HG03280 (cell line): Measurements from ENCODE around the gene TMEM134.
"Not testable (repeated sequence)": the region's sequence is repeated elsewhere in the genome, so short reads cannot be mapped to it uniquely, and the experiment has no call there.

Source experiments
- ATAC-seq: cut with Tn5 transposase; IDR thresholded peaks from one replicate; pipeline ENCODE4 v1.9.1; 2021; ENCODE audit warnings: mild to moderate bottlenecking, moderate library complexity; ENCODE audit not compliant: unreplicated experiment

Gene TMEM134

DNA sequence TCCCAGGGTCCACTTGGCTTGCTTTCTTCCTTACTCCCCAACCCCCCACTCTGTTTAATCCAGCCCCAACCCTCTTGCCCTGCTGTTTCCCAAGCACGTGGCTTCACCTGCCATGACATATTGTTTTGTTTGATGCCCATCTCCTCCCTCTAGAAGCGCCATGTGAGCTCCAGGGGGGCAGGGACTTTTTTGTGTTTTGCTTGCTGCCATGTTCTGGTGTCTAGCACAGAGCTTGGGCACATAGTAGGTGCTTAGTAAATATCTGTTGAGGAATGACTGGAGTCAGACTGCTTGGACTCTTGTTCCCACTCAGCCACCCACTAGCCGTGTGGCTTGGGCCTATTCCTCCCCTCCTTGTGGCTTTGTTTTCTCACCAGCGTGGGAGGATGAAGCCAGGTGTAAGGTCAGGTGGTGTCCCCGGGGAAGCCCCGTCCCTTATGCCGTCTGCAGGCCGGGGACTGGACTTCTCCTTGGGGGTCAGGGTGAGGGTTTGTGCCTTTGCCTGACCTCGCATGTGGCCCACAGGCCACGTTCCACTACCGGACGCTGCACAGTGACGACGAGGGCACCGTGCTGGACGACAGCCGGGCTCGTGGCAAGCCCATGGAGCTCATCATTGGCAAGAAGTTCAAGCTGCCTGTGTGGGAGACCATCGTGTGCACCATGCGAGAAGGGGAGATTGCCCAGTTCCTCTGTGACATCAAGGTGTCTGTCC, 17.6 kb upstream of the TMEM134 start:
- ATAC-seq, result peak; percentile 35

DNA sequence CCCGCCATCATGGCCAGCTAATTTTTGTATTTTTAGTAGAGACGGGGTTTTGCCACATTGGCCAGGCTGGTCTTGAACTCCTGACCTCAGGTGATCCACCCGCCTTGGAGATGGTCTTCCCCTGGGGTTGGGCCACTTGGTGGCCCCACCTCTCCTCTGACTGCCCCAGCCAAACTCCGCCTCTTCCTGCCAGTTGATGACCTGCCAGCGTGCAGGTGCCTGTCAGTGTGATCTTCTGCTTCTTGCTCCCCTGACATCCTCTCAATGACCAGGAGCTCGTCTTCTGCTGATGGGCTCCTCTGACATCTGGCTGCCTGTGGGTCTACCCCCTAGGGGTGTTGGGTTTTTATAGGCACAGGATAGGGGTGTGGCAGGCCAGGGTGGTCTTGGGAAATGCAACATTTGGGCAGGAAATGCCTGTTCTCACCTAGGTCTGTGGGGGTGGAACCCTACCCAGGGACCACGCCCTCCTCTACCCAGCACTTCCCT, 16.9 kb upstream of the TMEM134 start:
- not testable (repeated sequence) for ATAC-seq

DNA sequence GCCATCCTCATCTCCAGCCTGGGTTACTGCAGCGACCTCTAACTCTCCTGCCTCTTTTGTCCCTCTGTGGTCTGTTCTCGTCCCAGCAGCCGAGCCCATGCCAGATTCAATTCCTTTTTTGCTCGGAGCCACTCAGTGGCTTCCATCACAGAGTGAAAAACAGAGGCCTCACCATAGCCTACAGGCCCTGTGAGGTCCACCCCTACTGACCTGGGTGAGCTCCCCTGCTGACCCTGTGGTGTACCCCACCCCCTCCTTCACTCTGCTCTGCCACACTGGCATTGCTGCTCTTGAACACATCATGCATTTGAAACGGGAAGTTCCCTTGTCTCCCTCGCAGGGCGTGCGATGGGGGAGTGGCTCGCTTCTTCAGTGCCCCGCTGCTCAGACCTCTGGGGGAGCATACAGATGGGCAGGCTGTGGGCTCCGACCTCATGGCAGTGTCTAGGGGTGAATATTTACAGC, 15.8 kb upstream of the TMEM134 start:
- ATAC-seq, result no peak

DNA sequence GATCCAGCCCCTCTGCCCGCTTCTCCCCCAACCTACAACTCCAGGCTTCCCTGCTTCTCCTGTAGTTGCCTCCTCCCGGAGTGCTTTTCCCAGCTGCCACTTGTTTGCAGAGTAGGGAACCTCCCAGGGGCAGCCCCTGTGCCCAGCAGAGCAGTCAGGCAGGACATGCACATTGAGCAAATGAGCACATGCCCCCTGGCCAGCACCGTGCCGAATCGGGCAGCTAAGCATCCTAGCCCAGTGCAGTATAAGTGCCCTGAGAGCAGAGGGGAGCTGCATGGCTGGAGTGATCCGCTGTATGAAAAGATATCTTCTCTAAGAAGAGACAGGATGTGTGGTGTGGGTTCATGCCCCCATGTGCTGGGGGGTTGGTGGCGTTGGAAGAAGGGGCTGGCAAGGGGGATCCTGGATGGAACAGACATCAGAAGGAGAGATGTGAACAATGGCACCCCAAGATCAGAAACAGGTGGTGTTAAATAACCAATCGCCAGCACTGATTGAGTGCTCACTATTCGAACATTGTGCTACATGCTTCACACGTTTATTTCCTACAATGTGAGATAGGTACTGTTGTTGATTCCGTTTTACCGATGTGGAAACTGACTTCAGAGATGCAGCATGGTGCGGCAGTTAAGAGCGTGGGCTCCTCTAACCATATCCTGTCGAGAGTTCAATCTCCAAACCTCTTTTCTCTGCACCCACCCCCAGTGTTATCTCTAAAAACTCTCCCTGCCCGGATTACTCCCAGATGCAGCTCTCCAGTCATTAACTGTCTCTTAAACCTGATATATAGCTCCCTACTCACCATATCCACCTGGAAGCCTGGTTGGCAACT, 15.0 kb upstream of the TMEM134 start:
- no peak for ATAC-seq

DNA sequence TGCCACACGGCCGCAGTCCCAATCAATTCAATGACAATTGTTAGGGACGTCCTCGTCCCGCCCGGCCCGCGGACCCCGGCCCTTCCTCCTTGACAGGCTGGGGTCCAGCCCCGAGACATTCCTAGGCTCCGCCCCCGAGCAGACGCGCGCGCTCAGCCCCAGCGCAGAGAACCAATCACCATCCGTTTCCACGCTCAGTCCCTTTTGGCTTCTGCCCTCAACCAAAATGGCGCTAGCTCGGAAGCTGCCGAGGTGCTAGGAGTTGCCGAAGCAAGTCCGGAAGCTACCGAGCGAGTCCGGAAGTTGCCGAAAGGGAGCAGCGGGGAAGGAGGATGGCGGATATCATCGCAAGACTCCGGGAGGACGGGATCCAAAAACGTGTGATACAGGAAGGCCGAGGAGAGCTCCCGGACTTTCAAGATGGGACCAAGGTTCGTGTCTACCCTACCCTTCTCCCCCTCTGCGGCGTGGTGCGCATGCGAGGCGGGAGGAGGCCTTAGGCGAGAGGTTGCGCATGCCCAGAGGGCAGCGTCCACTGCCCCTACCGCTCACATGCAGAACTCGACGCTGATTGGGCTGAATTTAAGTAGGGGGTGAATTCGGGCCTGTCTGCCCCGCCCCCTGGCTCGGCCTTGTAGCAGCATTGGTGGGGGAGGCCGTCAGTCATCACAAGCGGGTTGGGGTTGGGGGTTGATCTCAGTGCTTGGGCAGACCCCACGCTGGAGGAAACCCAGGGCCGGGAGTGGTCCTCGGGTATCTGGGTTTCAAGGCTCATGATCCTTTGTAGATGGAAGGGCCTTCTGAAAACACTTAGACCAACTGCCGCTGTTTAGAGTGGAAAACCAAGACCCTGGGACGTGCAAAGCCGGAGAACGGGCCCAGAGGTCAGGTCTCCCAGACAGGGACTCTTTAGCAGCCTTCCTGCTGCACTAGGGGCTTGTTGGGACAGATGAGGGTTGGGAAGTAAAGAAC, 14.1 kb upstream of the TMEM134 start, which contains the start of gene AIP:
Gene AIP, plus strand, starts transcription at position 200 of the 972 bp plus-strand sequence. Its CDS starts 133 bp downstream, at position 333.
- peak; percentile 68 for ATAC-seq

DNA sequence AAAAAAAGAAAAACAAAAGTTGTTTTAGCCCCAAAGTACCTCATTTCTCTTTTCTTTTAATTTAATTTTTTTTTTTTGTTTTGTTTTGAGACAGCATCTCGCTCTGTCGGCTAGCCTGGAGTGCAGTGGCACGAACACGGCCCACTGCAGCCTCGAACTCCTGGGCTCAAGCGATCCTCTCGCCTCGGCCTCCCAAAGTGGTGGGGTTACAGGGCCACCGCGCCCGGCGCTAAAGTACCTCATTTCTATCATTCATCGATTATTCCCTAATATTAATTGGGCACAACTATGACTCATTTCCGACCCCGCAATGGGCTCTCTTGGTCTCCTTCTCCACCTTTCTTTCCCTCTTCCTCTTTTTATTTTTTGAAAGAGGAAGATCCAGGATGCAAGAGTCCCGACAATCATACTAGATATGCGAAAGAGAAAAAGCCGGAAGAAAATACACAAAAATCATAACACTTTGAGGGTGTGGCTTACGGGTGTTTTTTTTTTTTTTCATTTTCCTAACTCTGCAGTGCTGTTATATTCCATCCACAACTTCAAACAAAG, 13.3 kb upstream of the TMEM134 start:
- ATAC-seq, result no peak

DNA sequence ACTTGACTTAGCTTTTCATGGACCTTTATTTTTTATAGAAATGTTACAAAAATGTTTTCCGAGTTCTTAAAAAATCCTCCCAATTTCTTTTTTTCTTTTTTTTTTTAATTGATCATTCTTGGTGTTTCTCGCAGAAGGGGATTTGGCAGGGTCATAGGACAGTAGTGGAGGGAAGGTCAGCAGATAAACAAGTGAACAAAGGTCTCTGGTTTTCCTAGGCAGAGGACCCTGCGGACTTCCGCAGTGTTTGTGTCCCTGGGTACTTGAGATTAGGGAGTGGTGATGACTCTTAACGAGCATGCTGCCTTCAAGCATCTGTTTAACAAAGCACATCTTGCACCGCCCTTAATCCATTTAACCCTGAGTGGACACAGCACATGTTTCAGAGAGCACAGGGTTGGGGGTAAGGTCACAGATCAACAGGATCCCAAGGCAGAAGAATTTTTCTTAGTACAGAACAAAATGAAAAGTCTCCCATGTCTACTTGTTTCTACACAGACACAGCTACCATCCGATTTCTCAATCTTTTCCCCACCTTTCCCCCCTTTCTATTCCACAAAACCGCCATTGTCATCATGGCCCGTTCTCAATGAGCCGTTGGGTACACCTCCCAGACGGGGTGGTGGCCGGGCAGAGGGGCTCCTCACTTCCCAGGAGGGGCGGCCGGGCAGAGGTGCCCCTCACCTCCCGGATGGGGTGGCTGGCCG, 8.4 kb upstream of the TMEM134 start:
- ATAC-seq, result not testable (repeated sequence)

DNA sequence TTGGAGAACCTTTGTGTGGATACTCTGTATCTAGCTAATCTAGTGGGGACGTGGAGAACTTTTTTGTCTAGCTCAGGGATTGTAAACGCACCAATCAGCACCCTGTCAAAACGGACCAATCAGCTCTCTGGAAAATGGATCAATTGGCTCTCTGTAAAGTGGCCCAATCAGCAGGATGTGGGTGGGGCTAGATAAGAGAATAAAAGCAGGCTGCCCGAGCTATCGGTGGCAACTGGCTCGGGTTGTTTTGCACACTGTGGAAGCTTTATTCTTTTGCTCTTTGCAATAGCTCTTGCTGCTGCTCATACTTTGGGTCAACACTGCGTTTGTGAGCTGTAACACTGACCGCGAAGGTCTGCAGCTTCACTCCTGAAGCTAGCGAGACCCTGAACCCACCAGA, 7.6 kb upstream of the TMEM134 start:
- ATAC-seq, result not testable (repeated sequence)

DNA sequence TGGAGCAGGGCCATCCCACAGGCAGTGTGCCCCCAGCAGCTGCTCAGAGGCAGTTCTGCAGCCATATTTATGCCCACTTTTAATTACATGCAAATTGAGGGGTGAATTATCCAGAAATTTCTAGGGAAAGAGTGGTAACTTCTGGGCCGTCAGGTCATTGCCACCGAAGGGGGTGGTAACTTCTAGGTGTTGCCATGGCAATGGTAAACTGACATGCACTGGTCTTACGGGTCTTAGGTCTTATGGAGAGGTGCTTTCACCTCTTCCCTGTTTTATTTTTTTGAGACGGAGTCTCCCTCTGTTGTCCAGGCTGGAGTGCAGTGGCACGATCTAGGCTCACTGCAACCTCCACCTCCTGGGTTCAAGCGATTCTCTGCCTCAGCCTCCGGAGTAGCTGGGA, 3.8 kb upstream of the TMEM134 start:
- no peak for ATAC-seq

DNA sequence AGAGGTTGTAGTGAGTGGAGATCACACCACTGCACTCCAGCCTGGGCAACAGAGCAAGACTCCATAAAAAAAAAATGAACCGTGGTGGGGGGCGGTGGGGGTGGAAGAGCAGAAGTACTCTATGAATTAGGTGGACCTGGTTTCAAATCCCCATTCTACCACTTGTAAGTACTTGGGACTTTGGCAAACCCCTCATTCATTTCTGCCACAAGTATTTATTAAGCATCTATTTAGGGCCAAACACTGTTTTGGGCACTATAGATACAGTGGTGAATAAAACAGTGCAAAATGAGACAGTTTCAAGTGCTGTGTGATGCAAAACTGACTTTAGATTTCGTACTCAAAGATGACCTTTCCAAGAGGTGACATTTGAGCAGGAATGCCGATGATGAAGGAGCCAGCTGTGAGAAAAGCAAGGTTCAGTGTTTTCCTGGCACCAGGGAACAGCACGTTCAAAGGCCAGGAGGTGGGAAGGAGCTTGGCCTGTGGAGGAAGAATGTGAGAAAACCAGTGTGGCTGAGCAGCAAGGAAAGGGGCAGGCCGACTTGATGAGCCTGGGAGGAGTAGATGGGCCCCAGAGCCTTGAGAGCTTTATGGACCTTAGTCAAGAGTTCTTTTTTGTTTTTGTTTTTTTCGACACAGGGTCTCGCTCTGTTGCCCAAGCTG, 1.4 kb upstream of the TMEM134 start:
- ATAC-seq, result no peak

DNA sequence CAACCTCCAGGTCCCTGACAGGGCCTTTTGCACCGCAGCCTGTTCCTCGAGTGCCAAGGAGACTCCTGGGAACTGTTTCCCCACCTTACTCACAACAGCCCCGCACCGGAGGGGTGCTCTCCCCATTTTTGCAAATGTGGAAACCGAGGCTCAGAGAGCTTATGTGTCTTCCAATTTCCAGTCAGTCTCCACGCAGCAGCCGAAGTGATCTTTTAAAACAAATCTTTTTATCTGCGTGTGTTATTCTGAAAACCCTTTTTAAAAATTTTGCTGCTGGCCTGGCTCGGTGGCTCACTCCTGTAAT, 409 bp upstream of the TMEM134 start:
- no peak for ATAC-seq

DNA sequence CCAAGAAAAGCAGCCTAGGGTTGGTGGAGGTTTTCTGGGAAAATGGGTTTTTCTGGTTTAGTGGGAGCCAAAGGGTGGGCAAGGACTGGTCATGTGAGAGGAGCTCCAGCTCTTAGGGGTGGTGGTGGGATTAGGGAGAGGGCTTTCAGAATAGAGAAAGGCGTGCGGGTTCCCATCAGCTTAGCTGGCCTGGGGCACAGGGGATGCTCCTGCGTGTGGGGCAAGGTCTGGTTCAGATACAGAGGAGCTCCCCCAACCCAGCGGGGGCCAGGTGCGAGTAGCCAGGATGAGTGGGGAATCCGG, 644 bp downstream of the TMEM134 start:
- no peak for ATAC-seq

DNA sequence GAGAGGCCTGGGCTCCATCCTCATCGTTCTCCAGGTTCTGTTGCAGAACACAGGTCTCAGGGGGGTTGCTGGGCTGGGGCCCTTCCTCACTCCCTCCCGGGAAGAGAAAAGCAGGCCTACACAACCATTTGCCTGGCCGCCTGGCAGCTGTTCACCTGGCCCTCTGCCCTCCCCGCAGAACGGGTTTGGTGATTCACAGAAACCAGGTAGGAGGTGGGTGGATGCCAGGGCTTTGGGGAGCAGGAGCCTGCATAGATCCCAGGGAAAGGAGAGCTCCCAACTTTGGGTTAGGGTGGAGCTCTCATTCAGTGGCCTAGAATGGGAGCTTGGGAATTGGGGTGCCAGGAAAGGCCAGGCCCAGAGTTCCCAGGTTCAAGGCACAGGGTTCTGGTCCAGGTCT, 995 bp downstream of the TMEM134 start:
- ATAC-seq, result no peak

DNA sequence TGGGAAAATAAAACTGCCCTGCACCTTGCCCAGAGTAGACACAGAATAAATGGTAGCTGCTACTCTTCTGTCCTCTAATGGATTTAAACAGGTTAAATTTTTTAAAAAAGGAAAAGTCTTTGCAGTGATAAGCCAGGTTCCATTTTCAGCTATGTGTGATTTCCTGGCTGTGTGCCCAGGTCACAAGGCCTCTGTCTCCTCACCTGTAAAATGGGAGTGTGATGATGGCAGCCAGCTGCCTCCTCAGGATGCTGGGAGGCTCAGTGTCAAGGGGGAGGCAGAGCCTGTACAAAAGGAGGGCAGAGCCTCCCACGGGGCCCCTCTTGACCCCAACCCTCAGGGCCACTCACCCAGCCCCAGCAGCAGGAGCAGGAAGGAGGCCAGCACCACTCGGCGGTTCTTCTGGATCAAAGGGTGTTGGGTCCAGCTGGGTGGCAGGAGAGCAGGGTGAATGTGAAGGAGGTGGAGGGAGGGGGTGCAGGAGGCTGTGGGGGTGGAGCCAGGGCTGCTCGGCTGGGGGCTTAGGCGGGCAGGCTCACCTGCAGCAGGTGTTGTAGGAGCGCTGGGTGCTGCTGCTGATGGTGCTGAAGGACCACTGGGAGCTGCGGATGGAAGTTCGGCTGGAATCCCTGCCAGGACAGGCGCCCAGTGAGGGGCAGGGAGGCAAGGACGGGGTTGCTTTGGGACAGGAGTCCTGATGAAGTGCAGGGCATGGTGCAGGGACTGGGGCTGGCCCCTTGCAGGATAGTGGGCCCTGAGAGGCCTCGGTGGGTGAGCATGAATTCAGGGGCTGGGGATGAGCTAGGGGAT, 1.9 kb downstream of the TMEM134 start:
- ATAC-seq, result no peak

DNA sequence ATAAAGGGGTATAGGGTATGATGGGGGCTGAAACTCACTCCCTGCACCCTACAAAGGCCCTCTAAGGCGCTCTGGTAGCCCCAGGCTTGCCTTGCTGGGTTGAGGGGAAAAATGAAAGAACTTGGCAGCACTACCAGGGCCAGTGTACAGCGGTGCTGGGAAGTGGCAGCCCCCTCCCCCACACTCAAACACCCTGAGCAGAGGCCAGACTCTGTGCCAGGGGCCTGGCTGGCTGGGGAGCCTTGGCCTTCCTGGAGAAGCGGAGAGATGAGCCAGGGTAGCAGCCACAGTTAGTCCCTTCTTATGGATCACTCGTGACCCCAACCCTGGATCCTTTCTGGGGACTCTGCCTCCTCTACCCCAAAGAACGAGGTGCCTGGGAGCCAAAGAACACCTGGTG, 2.7 kb downstream of the TMEM134 start:
- no peak for ATAC-seq

DNA sequence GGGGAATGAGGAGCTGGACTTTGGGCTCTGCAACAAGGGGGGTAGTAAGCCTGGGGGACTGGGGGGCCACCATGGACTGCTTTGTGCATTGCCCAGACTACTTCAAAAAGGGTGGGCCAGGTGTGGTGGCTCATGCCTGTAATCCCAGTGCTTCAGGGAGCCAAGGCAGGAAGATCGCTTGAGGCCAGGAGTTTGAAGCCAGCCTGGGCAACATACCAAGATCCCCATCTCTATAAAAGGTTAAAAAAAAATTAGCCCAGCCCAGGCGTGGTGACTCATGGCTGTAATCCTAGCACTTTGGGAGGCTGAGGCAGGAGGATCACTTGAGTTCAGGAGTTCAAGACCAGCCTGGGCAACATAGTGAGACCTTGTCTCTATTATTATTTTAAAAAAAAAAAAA, 3.5 kb downstream of the TMEM134 start:
- ATAC-seq, result not testable (repeated sequence)

DNA sequence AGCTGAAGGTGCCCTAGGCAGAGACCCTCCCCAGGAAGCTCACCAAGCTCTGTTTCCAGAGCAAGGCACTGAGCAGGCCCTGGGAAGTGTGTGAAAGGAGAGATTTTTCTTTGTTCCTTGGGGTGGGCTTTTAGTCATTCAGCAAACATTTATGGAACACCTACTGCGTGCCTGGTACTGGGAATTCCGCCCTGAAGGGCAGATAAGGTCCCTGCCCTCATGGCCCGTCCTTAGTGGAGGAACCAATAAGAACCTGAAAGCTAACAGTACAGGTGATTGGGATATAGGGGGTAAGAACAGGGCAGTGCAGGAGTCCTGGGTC, 3.9 kb downstream of the TMEM134 start:
- no peak for ATAC-seq

DNA sequence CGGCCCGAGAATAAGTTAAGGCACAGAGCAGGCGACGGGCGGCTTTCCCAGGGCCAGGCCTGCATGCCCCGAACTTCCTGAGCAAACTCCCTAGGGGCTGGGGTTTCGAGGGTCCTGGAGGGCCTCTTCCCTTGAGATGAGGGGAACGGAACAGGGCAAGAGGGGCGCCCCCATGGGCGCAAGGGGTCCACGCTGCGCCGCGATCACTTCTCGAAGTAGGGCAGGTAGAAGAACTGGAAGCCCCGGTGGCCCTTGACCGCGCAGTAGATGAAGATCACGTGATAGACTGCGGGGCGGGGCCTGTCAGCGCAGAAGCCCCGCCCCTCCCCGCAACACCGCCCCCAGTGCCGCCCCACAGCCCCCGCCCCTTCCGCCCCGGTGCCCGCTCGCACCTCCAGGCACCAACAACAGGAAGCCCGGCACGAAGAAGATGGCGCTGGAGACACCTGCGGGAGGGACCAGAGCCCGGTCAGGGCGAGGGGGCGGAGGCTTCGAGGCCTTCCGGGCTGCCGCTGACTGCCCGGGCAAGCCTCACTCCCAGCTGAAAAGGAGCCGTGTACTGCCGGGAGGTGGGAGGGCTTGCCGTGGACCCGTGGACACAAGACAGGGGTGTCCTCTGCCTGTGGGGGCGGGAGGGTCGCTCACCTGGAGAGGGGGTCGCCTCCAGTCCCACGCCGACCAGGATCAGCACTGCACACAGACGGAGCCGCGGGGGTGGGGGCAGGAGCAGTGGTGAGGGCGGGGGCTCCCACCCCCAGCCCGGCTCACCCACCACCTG, 4.5 kb downstream of the TMEM134 start:
- peak; percentile 68 for ATAC-seq
